Loucy (cell line): ENCODE results near the gene SHISA4.

Source experiments
- H2AFZ ChIP-seq: fragments of 200-600 bp; sonication (generic); 2 replicates; pipeline ENCODE4 v1.6.0; 2016; ENCODE audit warnings: antibody characterized with exemption, mild to moderate bottlenecking, low read length, moderate library complexity
- H3F3A ChIP-seq: fragments of 200-600 bp; 2 replicates; pipeline ENCODE4 v1.6.0; 2016; ENCODE audit warnings: antibody characterized with exemption, low read depth, mild to moderate bottlenecking
- H3K27me3 ChIP-seq: fragments of 200-600 bp; sonication (generic); 2 replicates; pipeline ENCODE4 v1.6.1; 2014; ENCODE audit warnings: low read length, mild to moderate bottlenecking; ENCODE audit not compliant: insufficient read depth, poor library complexity, severe bottlenecking
- H3K36me3 ChIP-seq: fragments of 200-600 bp; sonication (generic); 2 replicates; pipeline ENCODE4 v1.6.1; 2016; ENCODE audit warnings: low read length; ENCODE audit not compliant: insufficient read depth
- H3K4me1 ChIP-seq: fragments of 200-600 bp; sonication (generic); 2 replicates; pipeline ENCODE4 v1.5.1; 2014; ENCODE audit warnings: low read length, mild to moderate bottlenecking; ENCODE audit not compliant: insufficient read depth, poor library complexity, severe bottlenecking
- H3K4me2 ChIP-seq: fragments of 200-600 bp; sonication (generic); 2 replicates; pipeline ENCODE4 v1.6.0; 2014; ENCODE audit warnings: antibody characterized with exemption, low read length, low read depth, mild to moderate bottlenecking; ENCODE audit not compliant: poor library complexity, severe bottlenecking
- H3K4me3 ChIP-seq: fragments of 200-600 bp; sonication (generic); 2 replicates; pipeline ENCODE4 v1.5.1; 2014; ENCODE audit warnings: low read length, mild to moderate bottlenecking, mixed read lengths; ENCODE audit not compliant: poor library complexity, severe bottlenecking
- H3K79me2 ChIP-seq: fragments of 200-600 bp; sonication (generic); 2 replicates; pipeline ENCODE4 v1.6.1; 2014; ENCODE audit warnings: low read length; ENCODE audit not compliant: insufficient read depth
- H3K9ac ChIP-seq: fragments of 200-600 bp; sonication (generic); 2 replicates; pipeline ENCODE4 v1.6.0; 2014; ENCODE audit warnings: mild to moderate bottlenecking, low read depth, low read length, moderate library complexity; ENCODE audit not compliant: poor library complexity, severe bottlenecking
- H3K9me2 ChIP-seq: fragments of 200-600 bp; sonication (generic); replicated peaks from 2 replicates; pipeline ENCODE4 v1.6.1; 2016; ENCODE audit warnings: low read depth, low read length, mixed read lengths
- H3K9me3 ChIP-seq: fragments of 200-600 bp; sonication (generic); 2 replicates; pipeline ENCODE4 v1.6.1; 2014; ENCODE audit warnings: mild to moderate bottlenecking, antibody characterized with exemption, low read length, low read depth; ENCODE audit not compliant: insufficient read depth
- H4K20me1 ChIP-seq: fragments of 200-600 bp; sonication (generic); 2 replicates; pipeline ENCODE4 v1.6.0; 2014; ENCODE audit warnings: antibody characterized with exemption, low read length, mild to moderate bottlenecking; ENCODE audit not compliant: insufficient read depth, poor library complexity, severe bottlenecking
- CTCF ChIP-seq: fragments of 200-600 bp; sonication (generic); conservative IDR thresholded peaks from 2 replicates; pipeline ENCODE4 v1.5.1; 2014; ENCODE audit warnings: mild to moderate bottlenecking, antibody characterized with exemption, low read length
- EZH2phosphoT487 ChIP-seq: fragments of 200-600 bp; IDR thresholded peaks from 2 replicates; pipeline ENCODE4 v1.6.1; 2018; ENCODE audit warnings: antibody characterized with exemption, mild to moderate bottlenecking, moderate library complexity, borderline replicate concordance

SHISA4 gene

DNA sequence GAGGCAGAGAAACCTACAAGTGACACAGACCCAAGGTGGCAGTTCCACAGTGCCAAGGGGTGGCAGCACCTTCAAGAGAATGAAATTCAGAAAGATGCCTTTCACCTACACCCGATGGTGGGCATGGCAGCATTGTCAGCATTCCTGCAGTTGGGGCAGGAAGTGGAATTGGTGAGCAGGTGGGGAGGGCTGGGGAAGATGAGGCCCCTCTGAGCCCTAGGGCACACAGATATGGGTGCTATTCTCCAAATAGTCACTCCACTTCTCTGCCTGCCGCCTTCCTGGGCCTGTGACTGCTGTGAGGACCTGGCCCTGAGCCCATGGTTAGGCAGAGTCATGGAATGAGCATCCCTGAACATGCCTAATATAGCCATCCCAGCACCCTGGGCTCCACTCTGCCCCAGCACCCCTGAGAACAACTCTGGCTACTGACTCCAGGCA is 8.3 kb downstream of the SHISA4 start:
- no peak overlapping the region for H3K4me2 ChIP-seq
- no peaks in the 10 kb centered on the region for H3F3A ChIP-seq
- H2AFZ ChIP-seq = no peak overlapping the region
- H3K9me2 ChIP-seq = no peaks in the 10 kb centered on the region
- H3K4me1 ChIP-seq = peaks cover 13% of the 10 kb centered on the region
- H3K36me3 ChIP-seq = no peaks in the 10 kb centered on the region
- peak; percentile 37 for TF ChIP-seq CTCF
- no peak for TF ChIP-seq EZH2phosphoT487
- no peaks in the 10 kb centered on the region for H4K20me1 ChIP-seq
- H3K9me3 ChIP-seq = no peaks in the 10 kb centered on the region
- H3K9ac ChIP-seq = no peak overlapping the region
- H3K27me3 ChIP-seq = no peaks in the 10 kb centered on the region
- H3K4me3 ChIP-seq = no peak overlapping the region
- no peaks in the 10 kb centered on the region for H3K79me2 ChIP-seq

- Histone ChIP-seq H3K36me3 (no peaks in the 10 kb centered on the region), H4K20me1 (no peaks in the 10 kb centered on the region), H2AFZ (no peak overlapping the region), H3K9me2 (no peaks in the 10 kb centered on the region), H3K9ac (no peak overlapping the region), H3K4me2 (no peak overlapping the region), H3K27me3 (no peaks in the 10 kb centered on the region), H3K9me3 (no peaks in the 10 kb centered on the region), H3K4me1 (peaks cover 13% of the 10 kb centered on the region), H3K4me3 (no peak overlapping the region), H3K79me2 (no peaks in the 10 kb centered on the region), H3F3A (no peaks in the 10 kb centered on the region)
- TF ChIP-seq EZH2phosphoT487 = no peak
- no peak for TF ChIP-seq CTCF
Measured at GRCh38 chr1:201898240-201898894, 9.7 kb downstream of the SHISA4 start.

DNA sequence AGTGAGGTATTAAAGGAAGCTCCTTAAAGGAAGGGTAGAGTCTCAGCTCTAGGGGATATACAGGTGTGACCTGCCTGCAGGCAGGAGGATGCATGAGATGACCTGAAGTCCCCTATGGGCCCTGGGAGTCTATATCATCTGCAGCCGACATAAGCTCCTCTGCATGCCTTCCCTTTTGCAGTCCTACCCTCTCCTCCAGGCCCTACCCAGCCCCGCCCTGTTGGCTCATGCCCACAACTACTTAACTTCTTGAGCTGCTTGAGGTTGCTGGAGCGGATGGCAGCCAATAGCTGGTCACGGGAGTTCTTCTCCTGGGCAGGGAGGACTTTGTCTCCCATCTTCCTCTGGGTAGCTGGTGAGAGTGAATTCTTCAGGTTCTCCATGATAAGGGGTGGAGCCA is 10.3 kb downstream of the SHISA4 start:
- Histone ChIP-seq H3K79me2 (no peaks in the 10 kb centered on the region), H3K9me3 (no peaks in the 10 kb centered on the region), H3K9ac (no peak overlapping the region), H3F3A (no peaks in the 10 kb centered on the region), H3K9me2 (no peaks in the 10 kb centered on the region), H3K36me3 (no peaks in the 10 kb centered on the region), H4K20me1 (no peaks in the 10 kb centered on the region), H3K4me3 (no peak overlapping the region), H3K4me2 (no peak overlapping the region), H3K4me1 (peaks cover 13% of the 10 kb centered on the region), H3K27me3 (no peaks in the 10 kb centered on the region), H2AFZ (no peak overlapping the region)
- TF ChIP-seq CTCF (no peak), EZH2phosphoT487 (no peak)
